Measurements from ENCODE around the gene NR4A3.

NR4A3 gene

GRCh38 chr9:99873943-99874584 is 52.4 kb downstream of the NR4A3 start:
- in situ Hi-C loops (cut with HindIII; ENCODE audit: low sequenced_read_pairs), result no loop called here
- no peak for TF ChIP-seq CTCF (IDR thresholded peaks at IDR 0.05; ENCODE audit: low read depth, low read length, missing control alignments)
- H3K4me3 ChIP-seq (ENCODE audit: low read depth, low read length), result no peak overlapping the region
- no peak for DNase-seq (ENCODE audit: low read depth)

- in situ Hi-C loops (cut with HindIII; ENCODE audit: low sequenced_read_pairs), result no loop called here
- no peak for TF ChIP-seq CTCF (IDR thresholded peaks at IDR 0.05; ENCODE audit: low read depth, low read length, missing control alignments)
- H3K4me3 ChIP-seq (ENCODE audit: low read depth, low read length), result no peak overlapping the region
- DNase-seq (ENCODE audit: low read depth), result no peak
Observed at GRCh38 chr9:99876190-99876589, 54.5 kb downstream of the NR4A3 start.

DNA sequence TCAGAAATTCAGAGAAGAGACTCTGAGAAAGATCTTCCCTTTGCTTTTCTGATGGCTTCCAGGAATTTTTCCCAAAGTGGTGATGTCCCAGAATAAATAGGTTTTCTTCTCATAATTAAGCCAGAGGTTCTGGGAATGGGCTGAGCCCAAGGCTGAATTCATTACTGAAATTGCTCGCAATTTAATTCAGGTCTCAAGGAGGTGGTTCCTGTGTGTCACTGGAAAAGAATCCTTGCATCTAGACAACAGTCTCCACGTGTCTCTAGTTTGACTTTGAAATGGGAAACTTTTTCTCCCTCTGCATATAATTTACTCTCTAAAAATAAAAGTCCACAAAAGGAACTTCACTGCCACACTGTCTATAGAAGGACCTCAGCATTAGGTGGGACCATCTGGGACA is 57.0 kb downstream of the NR4A3 start:
- no peak for DNase-seq (ENCODE audit: low read depth)
- in situ Hi-C loops (cut with HindIII; ENCODE audit: low sequenced_read_pairs), result no loop called here
- H3K4me3 ChIP-seq (ENCODE audit: low read depth, low read length), result no peak overlapping the region
- no peak for TF ChIP-seq CTCF (IDR thresholded peaks at IDR 0.05; ENCODE audit: low read depth, low read length, missing control alignments)

- no peak for TF ChIP-seq CTCF (IDR thresholded peaks at IDR 0.05; ENCODE audit: low read depth, low read length, missing control alignments)
- H3K4me3 ChIP-seq (ENCODE audit: low read depth, low read length), result no peak overlapping the region
- in situ Hi-C loops (cut with HindIII; ENCODE audit: low sequenced_read_pairs), result no loop called here
- DNase-seq (ENCODE audit: low read depth), result no peak
Observed at GRCh38 chr9:99881769-99882168, 60.1 kb downstream of the NR4A3 start.

- DNase-seq (ENCODE audit: low read depth), result no peak
- no peak overlapping the region for H3K4me3 ChIP-seq (ENCODE audit: low read depth, low read length)
- in situ Hi-C loops (cut with HindIII; ENCODE audit: low sequenced_read_pairs), result no loop called here
- TF ChIP-seq CTCF (IDR thresholded peaks at IDR 0.05; ENCODE audit: low read depth, low read length, missing control alignments), result no peak
Observed at GRCh38 chr9:99885747-99886146, 64.1 kb downstream of the NR4A3 start.

GRCh38 chr9:99889120-99889519 is 67.4 kb downstream of the NR4A3 start:
- no peak for DNase-seq (ENCODE audit: low read depth)
- no peak overlapping the region for H3K4me3 ChIP-seq (ENCODE audit: low read depth, low read length)
- in situ Hi-C loops (cut with HindIII; ENCODE audit: low sequenced_read_pairs), result no loop called here
- no peak for TF ChIP-seq CTCF (IDR thresholded peaks at IDR 0.05; ENCODE audit: low read depth, low read length, missing control alignments)
